Measurements from ENCODE around the gene EIF4A2. TPM values are rescaled to one million over a fixed set of nuclear protein-coding genes. Genes with fewer than 3 reads are reported as not detected.

EIF4A2 gene
- total and polyA plus RNA-seq, 9 of the 15 experiments (the other 6 are each of a cell fraction or from before 2014, with no cell fraction given): 307 to 754 (median 435) TPM

GRCh38 chr3:186783731-186784515 is 546 bp downstream of the EIF4A2 start (continued):
- TF ChIP-seq POLR2AphosphoS2 (IDR thresholded peaks at IDR 0.05; ENCODE audit: low read length): peak; percentile 60; the same call in 1 of the 2 replicates
- TF ChIP-seq NONO (IDR thresholded peaks at IDR 0.05; ENCODE audit: low read depth in 2 of 2, low read length in 1 of 2): 0 out of 4 replicates have a peak, but pooled peaks have one; percentile 13 to 14
- TF ChIP-seq, protein P1, sequence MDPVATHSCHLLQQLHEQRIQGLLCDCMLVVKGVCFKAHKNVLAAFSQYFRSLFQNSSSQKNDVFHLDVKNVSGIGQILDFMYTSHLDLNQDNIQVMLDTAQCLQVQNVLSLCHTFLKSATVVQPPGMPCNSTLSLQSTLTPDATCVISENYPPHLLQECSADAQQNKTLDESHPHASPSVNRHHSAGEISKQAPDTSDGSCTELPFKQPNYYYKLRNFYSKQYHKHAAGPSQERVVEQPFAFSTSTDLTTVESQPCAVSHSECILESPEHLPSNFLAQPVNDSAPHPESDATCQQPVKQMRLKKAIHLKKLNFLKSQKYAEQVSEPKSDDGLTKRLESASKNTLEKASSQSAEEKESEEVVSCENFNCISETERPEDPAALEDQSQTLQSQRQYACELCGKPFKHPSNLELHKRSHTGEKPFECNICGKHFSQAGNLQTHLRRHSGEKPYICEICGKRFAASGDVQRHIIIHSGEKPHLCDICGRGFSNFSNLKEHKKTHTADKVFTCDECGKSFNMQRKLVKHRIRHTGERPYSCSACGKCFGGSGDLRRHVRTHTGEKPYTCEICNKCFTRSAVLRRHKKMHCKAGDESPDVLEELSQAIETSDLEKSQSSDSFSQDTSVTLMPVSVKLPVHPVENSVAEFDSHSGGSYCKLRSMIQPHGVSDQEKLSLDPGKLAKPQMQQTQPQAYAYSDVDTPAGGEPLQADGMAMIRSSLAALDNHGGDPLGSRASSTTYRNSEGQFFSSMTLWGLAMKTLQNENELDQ (CRISPR knock-in tag; IDR thresholded peaks at IDR 0.05; ENCODE audit: borderline replicate concordance): peak; percentile 83; the same call in 1 of the 2 replicates
- TF ChIP-seq MED1 (CRISPR knock-in tag; IDR thresholded peaks at IDR 0.05; ENCODE audit: borderline replicate concordance): 0 out of 2 replicates have a peak, but pooled peaks have one; percentile 80
- TF ChIP-seq, protein P2, sequence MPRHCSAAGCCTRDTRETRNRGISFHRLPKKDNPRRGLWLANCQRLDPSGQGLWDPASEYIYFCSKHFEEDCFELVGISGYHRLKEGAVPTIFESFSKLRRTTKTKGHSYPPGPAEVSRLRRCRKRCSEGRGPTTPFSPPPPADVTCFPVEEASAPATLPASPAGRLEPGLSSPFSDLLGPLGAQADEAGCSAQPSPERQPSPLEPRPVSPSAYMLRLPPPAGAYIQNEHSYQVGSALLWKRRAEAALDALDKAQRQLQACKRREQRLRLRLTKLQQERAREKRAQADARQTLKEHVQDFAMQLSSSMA (CRISPR knock-in tag; IDR thresholded peaks at IDR 0.05): peak; percentile 24; the same call in 1 of the 2 replicates
- no peak for TF ChIP-seq HMG20B (CRISPR knock-in tag; IDR thresholded peaks at IDR 0.05)
- TF ChIP-seq GTF2E2 (tag; IDR thresholded peaks at IDR 0.05): peak; percentile 59; the same call in 1 of the 2 replicates
- TF ChIP-seq ZNF586 (CRISPR knock-in tag; conservative IDR thresholded peaks at IDR 0.05): no peak
- peak; percentile 64 for TF ChIP-seq RBBP5 (IDR thresholded peaks at IDR 0.05; ENCODE audit: borderline replicate concordance, insufficient read depth, low read length, poor library complexity, severe bottlenecking)
- 0 out of 2 replicates have a peak, but pooled peaks have one; percentile 60 for TF ChIP-seq FOXP1 (CRISPR knock-in tag; IDR thresholded peaks at IDR 0.05)
- TF ChIP-seq ZBTB1 (CRISPR knock-in tag; IDR thresholded peaks at IDR 0.05; ENCODE audit: borderline replicate concordance, low read depth): peak; percentile 58; the same call in 1 of the 2 replicates
- TF ChIP-seq KDM5B (IDR thresholded peaks at IDR 0.05; ENCODE audit: insufficient replicate concordance, low read depth, low read length): no peak
- peak; percentile 58; the same call in 1 of the 2 replicates for TF ChIP-seq ZHX1 (conservative IDR thresholded peaks at IDR 0.05; ENCODE audit: low read length)
- peak; percentile 16 to 36; a peak in 3 of 4 replicates for TF ChIP-seq SRF (CRISPR knock-in tag; IDR thresholded peaks at IDR 0.05)
- TF ChIP-seq HNRNPH1 (optimal IDR thresholded peaks at IDR 0.05; ENCODE audit: low read depth, low read length): peak; percentile 63
- TF ChIP-seq, protein P3, sequence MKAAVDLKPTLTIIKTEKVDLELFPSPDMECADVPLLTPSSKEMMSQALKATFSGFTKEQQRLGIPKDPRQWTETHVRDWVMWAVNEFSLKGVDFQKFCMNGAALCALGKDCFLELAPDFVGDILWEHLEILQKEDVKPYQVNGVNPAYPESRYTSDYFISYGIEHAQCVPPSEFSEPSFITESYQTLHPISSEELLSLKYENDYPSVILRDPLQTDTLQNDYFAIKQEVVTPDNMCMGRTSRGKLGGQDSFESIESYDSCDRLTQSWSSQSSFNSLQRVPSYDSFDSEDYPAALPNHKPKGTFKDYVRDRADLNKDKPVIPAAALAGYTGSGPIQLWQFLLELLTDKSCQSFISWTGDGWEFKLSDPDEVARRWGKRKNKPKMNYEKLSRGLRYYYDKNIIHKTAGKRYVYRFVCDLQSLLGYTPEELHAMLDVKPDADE (conservative IDR thresholded peaks at IDR 0.05; ENCODE audit: control insufficient read depth, low read depth, low read length): no peak; the same call in 1 of the 2 replicates
- peak; percentile 8; the same call in 1 of the 2 replicates for TF ChIP-seq ZNF263 (CRISPR knock-in tag; IDR thresholded peaks at IDR 0.05; ENCODE audit: borderline replicate concordance)
- TF ChIP-seq ZNF232 (CRISPR knock-in tag; IDR thresholded peaks at IDR 0.05): peak; percentile 73; the same call in 1 of the 2 replicates

All from K562 (cell line).